ENCODE data around the gene DGKG. TPM values are rescaled to one million over a fixed set of nuclear protein-coding genes. Genes with fewer than 3 reads are reported as not detected.

DGKG gene
- total RNA-seq, 1 donor from 2014 or later: 0.54 TPM

DNA sequence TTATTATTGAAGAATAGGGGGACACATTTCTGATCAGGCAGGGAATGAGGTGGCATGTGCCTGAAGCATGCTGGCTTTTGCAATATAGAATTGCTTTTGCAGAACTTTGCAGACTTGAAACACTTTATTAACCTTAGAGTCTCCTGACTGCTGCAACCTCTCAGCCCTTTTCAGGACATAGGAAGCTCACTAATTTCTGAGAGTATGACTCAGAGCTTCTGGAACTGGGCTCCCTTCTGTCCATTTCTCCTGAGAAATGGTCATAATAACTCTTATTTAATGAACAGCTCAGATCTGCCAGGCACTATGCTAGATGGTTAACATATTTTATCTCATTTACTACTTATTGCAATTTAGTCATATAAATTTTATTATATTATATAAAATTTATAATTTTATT, 38.6 kb upstream of the DGKG start:
- Mint-ChIP-seq H3K36me3 (ENCODE audit: low read depth, unreplicated experiment) (no peaks in the 10 kb centered on the region), H3K27me3 (ENCODE audit: unreplicated experiment) (no peaks in the 10 kb centered on the region), H3K4me3 (ENCODE audit: unreplicated experiment) (no peak overlapping the region), H3K27ac (ENCODE audit: unreplicated experiment) (no peak overlapping the region), H3K4me1 (ENCODE audit: unreplicated experiment) (no peaks in the 10 kb centered on the region), H3K9me3 (ENCODE audit: unreplicated experiment) (no peaks in the 10 kb centered on the region)
- TF ChIP-seq, protein P1, sequence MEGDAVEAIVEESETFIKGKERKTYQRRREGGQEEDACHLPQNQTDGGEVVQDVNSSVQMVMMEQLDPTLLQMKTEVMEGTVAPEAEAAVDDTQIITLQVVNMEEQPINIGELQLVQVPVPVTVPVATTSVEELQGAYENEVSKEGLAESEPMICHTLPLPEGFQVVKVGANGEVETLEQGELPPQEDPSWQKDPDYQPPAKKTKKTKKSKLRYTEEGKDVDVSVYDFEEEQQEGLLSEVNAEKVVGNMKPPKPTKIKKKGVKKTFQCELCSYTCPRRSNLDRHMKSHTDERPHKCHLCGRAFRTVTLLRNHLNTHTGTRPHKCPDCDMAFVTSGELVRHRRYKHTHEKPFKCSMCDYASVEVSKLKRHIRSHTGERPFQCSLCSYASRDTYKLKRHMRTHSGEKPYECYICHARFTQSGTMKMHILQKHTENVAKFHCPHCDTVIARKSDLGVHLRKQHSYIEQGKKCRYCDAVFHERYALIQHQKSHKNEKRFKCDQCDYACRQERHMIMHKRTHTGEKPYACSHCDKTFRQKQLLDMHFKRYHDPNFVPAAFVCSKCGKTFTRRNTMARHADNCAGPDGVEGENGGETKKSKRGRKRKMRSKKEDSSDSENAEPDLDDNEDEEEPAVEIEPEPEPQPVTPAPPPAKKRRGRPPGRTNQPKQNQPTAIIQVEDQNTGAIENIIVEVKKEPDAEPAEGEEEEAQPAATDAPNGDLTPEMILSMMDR (IDR thresholded peaks at IDR 0.05; ENCODE audit: unreplicated experiment): no peak
- DNase-seq (ENCODE audit: low spot score): no peak

- peaks cover 1% of the 10 kb centered on the region for H3K27me3 Mint-ChIP-seq (ENCODE audit: unreplicated experiment)
- H3K4me3 Mint-ChIP-seq (ENCODE audit: unreplicated experiment): no peak overlapping the region
- H3K9me3 Mint-ChIP-seq (ENCODE audit: unreplicated experiment): no peaks in the 10 kb centered on the region
- H3K4me1 Mint-ChIP-seq (ENCODE audit: unreplicated experiment): no peaks in the 10 kb centered on the region
- DNase-seq (ENCODE audit: low spot score): no peak
- TF ChIP-seq, protein P1 (IDR thresholded peaks at IDR 0.05; ENCODE audit: unreplicated experiment): no peak
- no peak overlapping the region for H3K27ac Mint-ChIP-seq (ENCODE audit: unreplicated experiment)
- no peaks in the 10 kb centered on the region for H3K36me3 Mint-ChIP-seq (ENCODE audit: low read depth, unreplicated experiment)
Measured at GRCh38 chr3:186400026-186400425, 38.0 kb upstream of the DGKG start.

DNA sequence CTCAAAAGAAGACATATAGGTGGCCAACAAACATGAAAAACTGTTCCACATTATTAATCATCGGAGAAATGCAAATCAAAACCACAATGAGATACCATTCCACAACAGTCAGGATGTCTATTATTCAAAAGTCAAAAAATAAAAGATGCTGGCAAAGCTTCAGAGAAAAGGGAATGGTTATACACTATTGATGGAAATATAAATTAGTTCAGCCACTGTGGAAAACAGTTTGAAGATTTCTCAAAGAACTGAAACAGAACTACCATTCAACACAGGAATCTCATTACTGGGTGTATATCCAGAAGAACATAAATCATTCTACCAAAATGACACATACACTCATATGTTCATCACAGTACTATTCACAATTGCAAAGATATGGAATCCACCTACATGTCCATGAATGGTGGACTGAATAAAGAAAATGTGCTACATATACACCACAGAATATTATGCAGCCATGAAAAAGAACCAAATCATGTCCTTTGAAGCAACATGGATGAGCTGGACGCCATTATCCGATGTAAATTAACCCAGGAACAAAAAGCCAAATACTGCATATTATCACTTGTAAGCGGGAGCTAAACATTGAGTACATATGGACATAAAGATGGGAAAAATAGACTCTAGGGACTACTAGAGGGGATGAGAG, 32.7 kb upstream of the DGKG start:
- H3K36me3 Mint-ChIP-seq (ENCODE audit: low read depth, unreplicated experiment): no peaks in the 10 kb centered on the region
- H3K4me1 Mint-ChIP-seq (ENCODE audit: unreplicated experiment): no peaks in the 10 kb centered on the region
- peaks cover 1% of the 10 kb centered on the region for H3K27me3 Mint-ChIP-seq (ENCODE audit: unreplicated experiment)
- TF ChIP-seq, protein P1 (IDR thresholded peaks at IDR 0.05; ENCODE audit: unreplicated experiment): no peak
- H3K9me3 Mint-ChIP-seq (ENCODE audit: unreplicated experiment): no peaks in the 10 kb centered on the region
- DNase-seq (ENCODE audit: low spot score): no peak
- H3K27ac Mint-ChIP-seq (ENCODE audit: unreplicated experiment): no peak overlapping the region
- H3K4me3 Mint-ChIP-seq (ENCODE audit: unreplicated experiment): no peak overlapping the region

GRCh38 chr3:186386883-186387560, 25.0 kb upstream of the DGKG start:
- H3K9me3 Mint-ChIP-seq (ENCODE audit: unreplicated experiment): no peaks in the 10 kb centered on the region
- no peak overlapping the region for H3K27ac Mint-ChIP-seq (ENCODE audit: unreplicated experiment)
- TF ChIP-seq, protein P1 (IDR thresholded peaks at IDR 0.05; ENCODE audit: unreplicated experiment): no peak
- DNase-seq (ENCODE audit: low spot score): no peak
- H3K4me1 Mint-ChIP-seq (ENCODE audit: unreplicated experiment): peaks cover 7% of the 10 kb centered on the region
- no peaks in the 10 kb centered on the region for H3K36me3 Mint-ChIP-seq (ENCODE audit: low read depth, unreplicated experiment)
- H3K4me3 Mint-ChIP-seq (ENCODE audit: unreplicated experiment): no peak overlapping the region
- H3K27me3 Mint-ChIP-seq (ENCODE audit: unreplicated experiment): peaks cover 8% of the 10 kb centered on the region

Data from endothelial cell (in vitro differentiated cells).